ENCODE results near the gene FMN1.

Gene FMN1

DNA sequence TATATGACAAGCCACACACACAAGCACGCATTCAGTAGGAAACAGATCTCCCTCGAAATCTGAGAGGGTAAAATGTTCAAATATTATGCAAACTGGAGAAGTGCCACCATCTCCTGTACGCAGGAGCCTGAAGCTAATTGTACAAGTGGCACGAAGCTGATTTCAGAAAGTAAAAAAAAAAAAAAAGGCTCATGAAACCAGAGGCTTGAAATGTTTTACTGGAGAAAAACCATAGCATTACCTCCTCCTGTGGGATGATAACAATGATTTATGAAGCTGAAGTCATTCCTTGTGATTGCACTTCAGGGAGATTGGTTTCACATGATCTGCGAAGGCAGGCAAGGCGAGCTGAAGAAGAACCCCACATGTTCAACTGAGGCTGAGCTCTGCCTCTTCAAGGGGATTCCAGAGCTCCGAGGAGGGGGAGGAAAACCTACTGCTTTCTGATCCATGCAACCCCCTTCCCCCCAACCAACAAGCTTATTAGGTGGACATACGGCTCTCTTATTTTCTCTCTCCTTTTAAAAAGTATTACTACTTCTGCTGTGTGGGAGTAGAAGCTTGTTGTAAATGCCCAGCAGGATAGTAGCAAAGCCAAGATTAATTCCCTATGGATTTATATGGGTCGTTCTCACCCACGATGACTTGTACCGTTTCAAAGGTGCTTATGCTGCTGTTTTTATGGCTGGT lies 375.6 kb downstream of the FMN1 start:
- intact Hi-C loops (cut with DNase I) = no loop called here
- no peak for DNase-seq

DNA sequence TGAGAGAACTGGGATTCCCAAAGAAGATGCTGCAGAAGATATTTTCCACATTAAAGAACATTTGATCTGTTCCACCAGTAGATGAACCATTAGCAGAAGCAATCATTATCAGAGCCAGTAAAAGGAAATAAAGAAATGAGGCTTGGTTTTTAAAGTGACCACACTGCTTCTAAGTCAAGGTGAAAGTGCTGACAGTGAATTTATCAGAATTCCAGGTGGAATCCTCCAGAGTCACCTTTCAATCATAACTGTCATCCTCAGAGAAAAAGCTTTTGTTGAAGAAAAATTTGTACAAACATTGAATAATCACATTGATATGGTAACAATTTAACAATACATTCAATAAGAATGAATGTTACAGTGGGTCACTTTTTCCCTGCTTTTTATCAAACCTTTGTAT lies 376.9 kb downstream of the FMN1 start:
- intact Hi-C loops (cut with DNase I) = no loop called here
- no peak for DNase-seq

DNA sequence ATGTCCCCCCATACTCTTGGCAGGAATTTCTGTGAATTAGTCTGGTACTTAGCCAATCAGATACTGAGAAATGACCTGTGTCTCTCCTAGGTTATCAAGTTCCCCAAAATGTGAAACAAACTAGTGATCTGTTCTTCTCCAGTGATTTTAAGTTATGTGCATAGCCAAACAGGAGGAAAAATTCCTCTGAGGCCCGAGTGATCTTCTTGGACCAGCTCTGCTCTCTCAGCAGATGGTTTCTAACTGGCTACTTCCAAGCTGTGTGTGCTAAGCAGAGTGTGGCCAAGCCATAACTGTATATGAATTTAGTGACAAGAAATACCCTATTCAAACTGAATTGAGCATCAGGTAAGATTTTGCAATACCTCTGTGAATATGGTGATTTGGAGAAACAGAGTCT lies 387.2 kb downstream of the FMN1 start:
- no peak for DNase-seq
- intact Hi-C loops (cut with DNase I) = no loop called here

DNA sequence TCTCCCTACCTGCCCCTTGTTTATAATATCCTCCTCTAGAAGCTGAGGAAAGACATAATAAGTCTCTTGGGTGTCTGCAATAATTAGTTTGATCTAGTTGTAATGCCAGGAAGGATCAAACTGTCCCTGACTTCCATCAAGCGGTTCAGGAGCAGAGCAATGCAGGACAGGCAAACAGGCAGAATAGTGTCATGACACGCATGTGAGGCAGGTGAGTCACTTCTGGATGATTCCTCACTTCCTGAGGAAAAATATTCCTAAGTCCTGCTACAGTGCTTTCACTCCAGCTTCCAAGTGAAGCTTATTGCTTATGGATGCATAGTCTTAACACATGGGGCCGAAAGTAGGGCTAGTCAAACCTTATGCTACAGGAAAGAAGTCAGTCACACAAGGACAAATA lies 390.9 kb downstream of the FMN1 start:
- no peak for DNase-seq
- intact Hi-C loops (cut with DNase I) = no loop called here

DNA sequence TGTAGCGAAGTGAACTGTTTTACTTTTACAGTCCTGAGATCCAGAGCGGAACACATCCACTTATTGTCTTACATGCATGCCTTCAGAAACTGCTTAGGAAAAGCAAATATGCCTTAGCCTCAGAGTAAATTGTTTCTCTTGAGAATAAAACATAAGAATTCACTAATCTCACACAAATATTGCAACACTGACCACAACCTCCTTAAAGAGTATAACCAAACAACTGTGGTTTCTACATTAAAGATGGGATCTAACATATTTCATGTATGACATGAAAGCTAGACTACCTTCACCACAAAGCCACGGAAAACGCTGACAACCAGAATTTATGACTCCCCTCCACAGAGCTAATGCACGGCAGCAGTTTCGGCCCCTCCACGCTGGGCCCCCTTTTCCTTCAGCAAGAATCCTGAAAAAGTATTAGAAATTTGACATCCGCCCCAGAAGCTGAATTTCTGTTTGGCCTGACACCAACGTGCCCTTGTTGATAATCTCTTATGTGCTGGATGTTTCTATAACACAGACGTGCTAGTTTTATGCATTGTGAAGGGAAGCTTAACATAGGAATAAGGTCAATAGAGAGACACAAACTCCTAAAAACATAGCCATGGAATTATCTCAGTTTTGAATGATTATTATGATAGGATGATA lies 392.1 kb downstream of the FMN1 start:
- intact Hi-C loops (cut with DNase I) = no loop called here
- no peak for DNase-seq

DNA sequence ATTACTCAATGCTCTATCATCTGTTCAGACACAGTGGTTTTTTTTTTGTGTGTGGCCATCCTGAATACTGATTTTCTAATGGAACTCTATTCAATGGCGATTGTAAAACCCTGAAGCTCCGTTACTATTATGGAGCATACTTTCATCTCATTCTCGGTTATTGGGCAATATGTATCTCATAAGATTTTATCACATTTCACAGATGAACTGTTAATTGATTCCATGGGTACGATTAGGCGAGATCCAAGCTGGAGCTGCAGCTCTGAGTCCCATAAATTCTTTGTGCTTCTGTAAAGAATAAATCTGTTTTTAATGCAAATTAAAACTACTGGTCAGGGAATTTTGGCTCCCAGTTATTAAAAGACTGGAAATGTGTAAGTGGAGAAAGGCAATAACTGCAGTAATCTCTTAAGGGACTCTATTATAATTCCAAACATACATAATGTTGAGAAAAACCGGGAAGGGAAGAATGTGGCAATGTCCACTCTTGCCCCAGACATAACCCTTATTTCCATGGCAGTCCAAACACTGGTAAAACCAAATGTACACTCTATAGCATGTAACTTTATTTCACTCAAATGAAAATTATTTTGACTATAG lies 394.5 kb downstream of the FMN1 start:
- no peak for DNase-seq
- intact Hi-C loops (cut with DNase I) = no loop called here

DNA sequence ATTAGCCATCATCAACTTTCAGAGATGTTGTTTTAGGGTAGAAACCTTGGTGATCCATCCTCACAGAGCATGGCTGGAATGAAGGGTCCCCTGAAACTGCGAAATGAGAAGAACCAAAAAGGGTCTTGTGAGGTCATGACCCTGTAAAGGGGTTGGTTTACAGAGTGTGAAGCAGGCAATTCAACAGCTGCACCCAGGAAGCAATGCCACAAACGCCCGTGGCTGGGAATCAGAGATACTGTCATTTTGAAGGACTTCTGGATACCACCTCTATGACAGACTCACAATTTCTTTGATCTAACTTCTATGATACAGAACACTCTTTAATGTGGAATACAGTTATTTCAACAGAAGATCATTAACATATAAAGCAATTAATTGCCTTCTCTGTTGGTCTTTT lies 397.7 kb downstream of the FMN1 start:
- intact Hi-C loops (cut with DNase I) = no loop called here
- DNase-seq = no peak

DNA sequence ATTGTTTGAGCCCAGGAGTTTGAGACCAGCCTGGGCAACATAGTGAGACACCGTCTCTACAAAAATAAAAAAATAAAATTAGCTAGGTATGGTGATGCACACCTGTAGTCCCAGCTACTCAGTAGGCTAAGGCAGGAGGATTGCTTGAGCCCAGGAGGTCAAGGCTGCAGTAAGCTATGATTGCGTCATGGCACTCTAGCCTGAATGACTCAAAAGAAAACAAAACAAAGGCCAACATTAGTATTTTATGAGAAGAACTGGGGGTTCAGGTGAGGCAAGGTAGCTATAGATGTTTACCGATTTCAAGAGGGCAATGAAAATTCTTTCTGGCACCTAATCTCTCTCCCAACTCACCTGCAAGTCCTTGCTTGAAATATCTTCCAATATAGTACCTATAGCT lies 399.5 kb downstream of the FMN1 start:
- intact Hi-C loops (cut with DNase I) = no loop called here
- no peak for DNase-seq

DNA sequence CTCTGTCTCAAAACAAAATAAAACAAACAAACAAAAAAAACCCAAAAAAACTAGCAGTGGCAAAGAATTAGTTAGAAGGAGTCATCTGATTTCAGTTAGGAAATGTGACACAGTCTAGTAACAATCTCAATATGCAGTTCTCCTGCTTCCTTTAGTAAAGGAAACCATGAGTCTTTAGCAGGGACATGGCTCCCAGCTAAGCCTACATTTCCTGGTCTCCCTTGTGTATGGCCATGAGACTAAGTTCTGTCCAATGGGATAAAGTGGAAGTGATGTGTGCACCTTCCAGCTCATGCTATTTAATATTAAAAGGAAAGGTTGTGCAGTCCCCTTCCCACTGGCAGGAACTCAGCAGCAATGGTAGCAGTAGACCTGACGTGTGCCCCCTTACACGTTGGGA lies 402.1 kb downstream of the FMN1 start:
- intact Hi-C loops (cut with DNase I) = no loop called here
- no peak for DNase-seq

DNA sequence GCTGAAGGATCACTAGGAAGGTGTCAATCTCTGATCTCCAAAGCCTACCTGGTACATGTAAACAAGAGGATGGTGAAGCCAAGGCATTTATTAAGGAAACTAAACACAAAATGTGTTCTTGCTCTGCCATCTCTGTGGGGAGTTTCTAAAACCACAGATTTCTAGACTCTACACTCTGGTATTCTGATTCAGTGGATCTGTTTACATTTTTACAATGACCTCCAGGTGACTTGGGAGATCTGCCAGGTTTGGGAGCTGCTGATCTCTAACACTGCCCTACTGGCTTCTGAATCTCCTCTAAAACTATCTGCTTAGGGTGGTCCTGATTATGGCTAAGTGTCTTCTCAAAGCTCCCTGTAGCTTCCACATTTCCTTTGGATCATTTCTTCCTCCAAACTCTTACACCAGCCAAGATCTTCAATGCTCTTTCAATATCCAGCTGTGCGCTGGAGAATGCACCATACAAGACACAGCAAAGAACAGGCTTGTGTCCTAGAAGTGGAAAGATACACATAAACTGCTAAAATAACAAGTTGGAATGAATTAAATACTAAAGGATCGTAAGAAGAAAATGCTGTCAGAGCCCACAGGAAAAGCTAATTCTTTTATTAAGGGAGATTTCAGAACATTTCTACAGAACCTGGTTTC lies 404.0 kb downstream of the FMN1 start:
- intact Hi-C loops (cut with DNase I) = no loop called here
- DNase-seq = no peak

DNA sequence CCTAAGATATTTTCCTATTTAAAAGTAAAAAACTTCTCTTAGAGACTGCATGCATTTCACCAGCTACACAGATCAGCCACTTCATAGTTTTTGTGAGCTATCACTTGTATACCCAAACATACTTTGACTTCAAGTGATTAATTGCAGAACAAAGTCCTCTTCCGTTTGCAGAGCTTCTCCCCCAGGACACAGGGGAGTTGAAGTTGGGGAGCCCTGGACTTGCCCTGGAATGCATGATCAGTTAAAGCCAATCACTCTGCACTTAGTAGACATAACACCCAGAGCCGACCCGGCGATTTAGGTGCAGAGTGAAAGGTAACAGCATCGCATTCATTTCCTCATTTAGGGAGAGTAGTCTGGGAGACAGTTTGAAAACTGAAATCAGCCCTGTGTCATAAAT lies 406.6 kb downstream of the FMN1 start:
- intact Hi-C loops (cut with DNase I) = no loop called here
- no peak for DNase-seq

DNA sequence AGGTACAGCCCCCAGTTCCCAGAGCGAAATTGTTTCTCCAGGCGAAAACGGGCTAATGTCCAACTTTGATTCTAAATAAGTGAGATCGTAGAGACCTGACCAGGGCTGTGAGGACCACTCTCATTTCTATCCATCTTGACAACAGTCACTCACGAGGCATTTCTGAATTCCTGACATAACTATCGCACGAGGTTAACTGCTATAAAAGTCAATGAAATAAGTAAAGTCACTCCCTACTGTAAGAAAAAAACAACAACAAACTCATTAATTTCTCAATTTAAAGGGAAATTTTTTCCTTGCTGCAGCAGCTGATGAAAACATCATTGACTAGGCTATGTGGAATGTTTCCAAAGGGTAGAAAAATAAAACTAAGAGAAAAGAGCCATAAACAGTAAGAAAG lies 407.6 kb downstream of the FMN1 start:
- no peak for DNase-seq
- intact Hi-C loops (cut with DNase I) = no loop called here

DNA sequence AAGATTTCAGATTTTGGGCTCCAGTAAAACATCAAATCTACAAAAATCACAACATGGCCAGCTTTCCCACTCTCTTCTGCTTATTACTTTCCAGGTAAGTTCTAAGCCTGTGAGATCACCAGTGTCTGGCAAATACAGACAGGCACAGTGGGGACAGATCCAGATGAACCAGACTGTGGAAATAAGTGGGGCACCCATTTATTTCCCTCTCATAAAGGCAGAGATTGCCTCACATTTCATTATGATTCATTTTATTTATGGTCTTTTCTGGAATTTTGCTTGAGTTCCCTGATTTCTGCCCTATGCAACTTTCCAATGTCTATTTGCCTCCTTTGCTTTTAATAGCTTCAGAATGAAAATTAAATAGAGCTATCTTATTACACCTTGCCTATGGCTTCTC lies 409.9 kb downstream of the FMN1 start:
- DNase-seq = no peak
- intact Hi-C loops (cut with DNase I) = no loop called here

DNA sequence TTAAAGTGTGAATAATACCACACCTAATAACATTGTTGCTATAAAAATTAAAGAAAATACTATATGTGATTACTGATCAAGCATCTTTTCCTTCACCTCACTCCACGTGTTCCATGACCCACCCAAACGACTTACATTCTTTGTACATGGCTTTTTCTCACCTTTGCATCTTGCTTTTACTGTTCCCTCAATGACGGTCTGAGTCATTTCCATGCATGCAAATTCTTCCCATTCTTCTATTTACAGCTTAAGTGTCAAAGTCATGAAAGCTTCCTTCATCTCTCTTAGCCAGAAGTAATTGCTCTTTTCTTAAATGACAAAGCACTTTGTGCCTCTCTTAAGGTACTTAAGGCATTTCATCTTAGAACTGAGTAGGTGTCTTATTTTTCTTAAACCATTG lies 412.7 kb downstream of the FMN1 start:
- intact Hi-C loops (cut with DNase I) = no loop called here
- DNase-seq = no peak

DNA sequence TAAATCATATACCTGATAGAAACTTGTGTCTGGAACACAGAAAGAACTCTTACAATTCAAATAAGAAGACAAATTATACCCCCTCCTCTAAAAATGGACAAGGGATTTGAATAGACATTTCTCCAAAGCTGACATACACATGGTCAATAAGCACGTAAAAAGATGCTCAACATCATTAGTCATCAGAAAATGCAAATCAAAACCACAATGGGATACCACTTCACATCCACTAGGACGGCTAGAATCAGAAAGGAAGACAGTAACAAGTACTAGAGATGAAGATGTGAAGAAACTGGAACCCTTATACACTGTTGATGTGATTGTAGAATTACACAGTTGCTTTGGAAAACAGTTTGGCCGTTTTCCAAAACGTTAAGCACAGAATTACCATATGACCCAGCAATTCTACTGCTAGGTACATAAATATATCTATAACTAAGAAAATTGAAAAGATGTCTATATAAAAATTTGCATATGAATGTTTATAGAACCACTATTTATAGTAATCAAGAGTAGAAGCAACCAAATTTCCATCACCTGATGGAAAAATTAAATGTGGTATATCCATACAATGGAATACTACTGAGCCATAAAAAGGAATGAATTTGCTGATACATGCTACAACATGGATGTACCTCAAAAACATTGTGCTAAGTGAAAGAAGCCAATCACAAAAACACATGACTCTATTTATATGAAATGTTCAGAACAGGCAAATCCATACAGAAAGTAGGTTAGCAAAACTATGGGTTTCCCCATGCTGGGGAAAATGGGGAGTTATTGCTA lies 415.9 kb downstream of the FMN1 start:
- no peak for DNase-seq
- intact Hi-C loops (cut with DNase I) = no loop called here

DNA sequence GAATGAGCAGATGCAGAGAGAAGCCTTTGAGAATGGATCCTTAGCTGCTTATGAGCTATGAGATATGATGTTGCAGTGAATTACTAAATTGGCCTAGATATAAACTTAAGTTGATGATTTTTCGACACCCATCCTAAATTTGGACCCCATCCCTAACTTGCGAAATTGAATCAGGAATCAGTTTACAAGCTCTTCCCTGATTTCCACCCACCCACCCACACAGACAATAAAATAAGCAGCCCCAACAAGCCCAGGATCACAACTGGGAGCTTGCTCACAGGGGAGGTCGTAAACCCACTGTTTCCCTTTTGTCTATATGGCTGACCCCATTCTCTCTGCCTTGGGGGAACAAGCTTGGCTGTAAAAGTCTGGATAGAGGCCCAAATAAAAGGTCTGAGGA lies 419.4 kb downstream of the FMN1 start:
- intact Hi-C loops (cut with DNase I) = no loop called here
- no peak for DNase-seq

DNA sequence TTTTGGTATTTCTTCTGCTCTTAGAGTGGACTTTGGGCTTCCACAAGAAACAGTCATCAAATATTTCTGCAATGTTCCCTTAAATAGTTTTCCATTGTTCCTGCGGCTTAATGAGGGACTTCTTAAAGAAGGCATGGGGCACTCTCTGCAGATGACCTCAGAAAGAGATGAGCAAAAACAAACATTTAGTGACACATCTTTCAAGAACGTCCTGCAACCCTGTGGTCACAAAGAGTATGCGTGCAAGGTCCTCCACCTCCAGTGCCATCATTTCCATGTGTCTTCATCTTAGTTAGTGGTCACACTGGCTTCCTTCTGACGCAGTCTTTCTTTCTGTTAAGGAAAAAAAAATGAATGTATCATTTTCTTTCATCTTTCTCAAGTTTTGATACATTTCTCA lies 420.5 kb downstream of the FMN1 start:
- intact Hi-C loops (cut with DNase I) = no loop called here
- DNase-seq = no peak

DNA sequence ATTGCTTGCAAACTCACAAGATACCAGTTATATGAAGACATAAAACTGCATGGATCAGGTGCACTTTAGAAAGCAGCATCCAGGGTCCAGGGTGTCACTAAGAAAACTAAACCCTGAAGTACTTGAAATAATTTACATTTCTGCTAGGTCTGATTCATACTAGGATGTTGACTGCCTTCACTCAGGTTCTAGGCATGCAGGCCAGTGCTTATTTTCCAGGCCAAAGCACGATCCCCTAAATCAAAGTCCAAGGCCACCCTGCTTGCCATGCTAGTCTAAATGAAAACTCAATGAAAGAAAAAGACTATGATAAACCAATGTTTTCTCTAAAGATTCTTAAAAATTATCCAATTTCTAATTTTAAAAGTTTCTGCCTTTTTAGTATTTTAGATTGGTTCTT lies 427.3 kb downstream of the FMN1 start:
- DNase-seq = no peak
- intact Hi-C loops (cut with DNase I) = no loop called here

DNA sequence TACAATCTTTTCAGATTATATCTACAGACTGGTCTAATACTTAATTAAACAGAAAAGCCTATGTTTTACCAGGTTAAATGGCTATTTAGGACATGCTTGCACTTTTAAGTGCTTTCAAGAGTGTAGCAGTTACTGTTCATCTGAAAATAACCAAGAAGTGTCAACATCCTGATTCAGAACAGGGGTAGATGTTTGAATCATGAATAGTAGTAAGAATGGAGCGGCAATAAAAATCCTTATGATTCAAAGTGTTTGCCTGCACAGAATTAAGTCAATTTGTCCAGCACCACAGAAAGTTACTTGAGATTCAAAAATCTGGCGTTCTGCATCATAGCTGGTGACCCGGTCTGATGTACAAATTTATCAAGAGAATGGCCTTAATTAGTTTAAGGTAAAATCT lies 428.4 kb downstream of the FMN1 start:
- intact Hi-C loops (cut with DNase I) = no loop called here

DNA sequence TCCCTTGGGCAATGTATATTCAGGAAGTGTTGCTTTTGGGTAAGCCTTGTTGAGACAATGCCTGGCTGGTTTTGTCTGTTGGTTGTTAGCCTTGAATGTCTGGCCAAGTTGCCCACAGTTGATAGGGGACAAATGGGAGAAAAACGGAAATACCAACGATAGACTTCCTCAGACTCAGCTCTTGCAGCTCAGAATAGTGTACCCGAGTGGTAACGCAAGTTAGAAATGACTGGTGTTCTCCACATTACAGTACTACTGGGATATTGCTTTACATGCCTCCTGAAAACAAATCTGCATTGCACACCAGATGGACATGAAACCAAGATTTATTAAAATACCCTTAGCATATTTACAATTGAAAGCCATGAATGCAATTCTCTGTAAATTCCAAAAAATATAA lies 429.3 kb downstream of the FMN1 start:
- no peak for DNase-seq
- intact Hi-C loops (cut with DNase I) = no loop called here

More for the DNA sequence above, 428.4 kb downstream of the FMN1 start:
- DNase-seq = no peak

DNA sequence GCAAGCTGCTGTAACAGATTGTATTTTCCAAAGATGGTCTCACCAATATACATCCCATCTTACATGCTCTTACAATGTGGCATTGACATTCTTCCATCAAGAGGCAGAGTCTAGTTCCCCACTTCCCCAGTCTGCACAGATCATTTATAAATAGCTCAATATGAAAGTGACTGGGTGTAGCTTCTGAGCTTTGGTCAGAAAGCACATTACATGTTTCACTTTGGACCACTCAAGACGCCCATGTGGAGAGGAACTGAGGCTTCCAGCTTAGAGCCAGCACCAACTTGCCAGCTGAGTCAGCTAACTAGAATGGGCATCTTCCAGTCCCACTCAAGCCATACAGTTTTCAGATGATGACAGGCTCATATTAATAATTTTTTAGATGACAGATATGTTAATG lies 431.2 kb downstream of the FMN1 start:
- intact Hi-C loops (cut with DNase I) = no loop called here
- no peak for DNase-seq

All from posterior cingulate gyrus (tissue), 11 donors.